ENCODE data around the gene VWA3A. TPM values are rescaled to one million over a fixed set of nuclear protein-coding genes. Genes with fewer than 3 reads are reported as not detected.

VWA3A gene
- total and polyA plus RNA-seq, 2 experiments from 2014 or later, result 0.45 TPM; not detected in 1

DNA sequence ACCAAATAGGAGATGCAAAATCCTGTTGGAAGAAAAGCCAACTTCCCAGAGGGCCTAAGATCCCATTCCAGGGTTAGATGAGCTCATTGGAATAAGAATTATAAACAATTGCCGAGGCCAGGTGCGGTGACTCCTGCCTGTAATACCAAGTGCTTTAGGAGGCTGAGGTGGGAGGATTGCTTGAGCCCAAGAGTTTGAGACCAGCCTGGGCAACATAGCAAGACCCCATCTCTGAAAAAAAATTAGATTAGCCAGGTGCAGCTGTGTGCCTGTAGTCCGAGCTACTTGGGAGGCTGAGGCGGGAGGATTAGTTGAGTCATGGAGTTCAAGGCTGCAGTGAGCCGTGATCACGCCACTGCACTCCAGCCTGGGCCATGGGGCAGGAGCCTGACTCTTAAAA is 52.2 kb downstream of the VWA3A start:
- Histone ChIP-seq H3F3A (replicated peaks; ENCODE audit: low read depth) (no peaks in the 10 kb centered on the region), H3K27me3 (ENCODE audit: insufficient read depth) (no peaks in the 10 kb centered on the region), H3K36me3 (ENCODE audit: insufficient read depth) (no peaks in the 10 kb centered on the region), H3K79me2 (replicated peaks; ENCODE audit: insufficient read depth) (no peaks in the 10 kb centered on the region), H3K4me2 (no peak overlapping the region), H3K27ac (ENCODE audit: low read depth) (no peak overlapping the region), H2AFZ (no peak overlapping the region), H3K9me2 (ENCODE audit: insufficient read depth) (no peaks in the 10 kb centered on the region), H4K20me1 (replicated peaks; ENCODE audit: insufficient read depth) (no peaks in the 10 kb centered on the region), H3K4me3 (no peak overlapping the region), H3K4me1 (ENCODE audit: insufficient read depth) (no peaks in the 10 kb centered on the region)
- Mint-ChIP-seq H3K36me3 (ENCODE audit: low read depth) (no peaks in the 10 kb centered on the region), H3K9me3 (no peaks in the 10 kb centered on the region; the same call in 2 of the 3 replicates), H3K27ac (no peak overlapping the region), H3K4me1 (peaks cover 4% of the 10 kb centered on the region; the same call in 2 of the 3 replicates), H3K27me3 (ENCODE audit: insufficient read depth, low read depth, poor library complexity) (no peaks in the 10 kb centered on the region), H3K4me3 (no peak overlapping the region)
- no peak for ATAC-seq
- DNase-seq (ENCODE audit: low spot score), result no peak
- no peak for TF ChIP-seq EZH2phosphoT487 (IDR thresholded peaks at IDR 0.05; ENCODE audit: unreplicated experiment)

- no peaks in the 10 kb centered on the region for H3K9me3 Mint-ChIP-seq
- no peak overlapping the region for H3K27ac ChIP-seq (ENCODE audit: low read depth)
- H3K4me3 Mint-ChIP-seq, result no peak overlapping the region
Measured at GRCh38 chr16:22147853-22148252, 55.5 kb downstream of the VWA3A start.

More at GRCh38 chr16:22147853-22148252, 55.5 kb downstream of the VWA3A start:
- Histone ChIP-seq H3K4me1 (ENCODE audit: insufficient read depth) (no peaks in the 10 kb centered on the region), H4K20me1 (replicated peaks; ENCODE audit: insufficient read depth) (no peaks in the 10 kb centered on the region), H3K36me3 (ENCODE audit: insufficient read depth) (no peaks in the 10 kb centered on the region), H2AFZ (no peak overlapping the region), H3K9me2 (ENCODE audit: insufficient read depth) (no peaks in the 10 kb centered on the region), H3F3A (replicated peaks; ENCODE audit: low read depth) (no peaks in the 10 kb centered on the region), H3K79me2 (replicated peaks; ENCODE audit: insufficient read depth) (no peaks in the 10 kb centered on the region), H3K4me3 (no peak overlapping the region), H3K4me2 (no peak overlapping the region), H3K27me3 (ENCODE audit: insufficient read depth) (no peaks in the 10 kb centered on the region)
- Mint-ChIP-seq H3K36me3 (ENCODE audit: low read depth) (no peaks in the 10 kb centered on the region), H3K4me1 (no peaks in the 10 kb centered on the region), H3K27me3 (ENCODE audit: insufficient read depth, low read depth, poor library complexity) (no peaks in the 10 kb centered on the region), H3K27ac (no peak overlapping the region)
- ATAC-seq (no peak; the same call in 2 of the 3 replicates), DNase-seq (ENCODE audit: low spot score) (no peak)
- TF ChIP-seq CTCF (conservative IDR thresholded peaks at IDR 0.05; ENCODE audit: low read depth in 2 of 2) (no peak), NANOG (IDR thresholded peaks at IDR 0.05; ENCODE audit: borderline replicate concordance) (no peak), EZH2phosphoT487 (IDR thresholded peaks at IDR 0.05; ENCODE audit: unreplicated experiment) (no peak)
- TF ChIP-seq, protein P1, sequence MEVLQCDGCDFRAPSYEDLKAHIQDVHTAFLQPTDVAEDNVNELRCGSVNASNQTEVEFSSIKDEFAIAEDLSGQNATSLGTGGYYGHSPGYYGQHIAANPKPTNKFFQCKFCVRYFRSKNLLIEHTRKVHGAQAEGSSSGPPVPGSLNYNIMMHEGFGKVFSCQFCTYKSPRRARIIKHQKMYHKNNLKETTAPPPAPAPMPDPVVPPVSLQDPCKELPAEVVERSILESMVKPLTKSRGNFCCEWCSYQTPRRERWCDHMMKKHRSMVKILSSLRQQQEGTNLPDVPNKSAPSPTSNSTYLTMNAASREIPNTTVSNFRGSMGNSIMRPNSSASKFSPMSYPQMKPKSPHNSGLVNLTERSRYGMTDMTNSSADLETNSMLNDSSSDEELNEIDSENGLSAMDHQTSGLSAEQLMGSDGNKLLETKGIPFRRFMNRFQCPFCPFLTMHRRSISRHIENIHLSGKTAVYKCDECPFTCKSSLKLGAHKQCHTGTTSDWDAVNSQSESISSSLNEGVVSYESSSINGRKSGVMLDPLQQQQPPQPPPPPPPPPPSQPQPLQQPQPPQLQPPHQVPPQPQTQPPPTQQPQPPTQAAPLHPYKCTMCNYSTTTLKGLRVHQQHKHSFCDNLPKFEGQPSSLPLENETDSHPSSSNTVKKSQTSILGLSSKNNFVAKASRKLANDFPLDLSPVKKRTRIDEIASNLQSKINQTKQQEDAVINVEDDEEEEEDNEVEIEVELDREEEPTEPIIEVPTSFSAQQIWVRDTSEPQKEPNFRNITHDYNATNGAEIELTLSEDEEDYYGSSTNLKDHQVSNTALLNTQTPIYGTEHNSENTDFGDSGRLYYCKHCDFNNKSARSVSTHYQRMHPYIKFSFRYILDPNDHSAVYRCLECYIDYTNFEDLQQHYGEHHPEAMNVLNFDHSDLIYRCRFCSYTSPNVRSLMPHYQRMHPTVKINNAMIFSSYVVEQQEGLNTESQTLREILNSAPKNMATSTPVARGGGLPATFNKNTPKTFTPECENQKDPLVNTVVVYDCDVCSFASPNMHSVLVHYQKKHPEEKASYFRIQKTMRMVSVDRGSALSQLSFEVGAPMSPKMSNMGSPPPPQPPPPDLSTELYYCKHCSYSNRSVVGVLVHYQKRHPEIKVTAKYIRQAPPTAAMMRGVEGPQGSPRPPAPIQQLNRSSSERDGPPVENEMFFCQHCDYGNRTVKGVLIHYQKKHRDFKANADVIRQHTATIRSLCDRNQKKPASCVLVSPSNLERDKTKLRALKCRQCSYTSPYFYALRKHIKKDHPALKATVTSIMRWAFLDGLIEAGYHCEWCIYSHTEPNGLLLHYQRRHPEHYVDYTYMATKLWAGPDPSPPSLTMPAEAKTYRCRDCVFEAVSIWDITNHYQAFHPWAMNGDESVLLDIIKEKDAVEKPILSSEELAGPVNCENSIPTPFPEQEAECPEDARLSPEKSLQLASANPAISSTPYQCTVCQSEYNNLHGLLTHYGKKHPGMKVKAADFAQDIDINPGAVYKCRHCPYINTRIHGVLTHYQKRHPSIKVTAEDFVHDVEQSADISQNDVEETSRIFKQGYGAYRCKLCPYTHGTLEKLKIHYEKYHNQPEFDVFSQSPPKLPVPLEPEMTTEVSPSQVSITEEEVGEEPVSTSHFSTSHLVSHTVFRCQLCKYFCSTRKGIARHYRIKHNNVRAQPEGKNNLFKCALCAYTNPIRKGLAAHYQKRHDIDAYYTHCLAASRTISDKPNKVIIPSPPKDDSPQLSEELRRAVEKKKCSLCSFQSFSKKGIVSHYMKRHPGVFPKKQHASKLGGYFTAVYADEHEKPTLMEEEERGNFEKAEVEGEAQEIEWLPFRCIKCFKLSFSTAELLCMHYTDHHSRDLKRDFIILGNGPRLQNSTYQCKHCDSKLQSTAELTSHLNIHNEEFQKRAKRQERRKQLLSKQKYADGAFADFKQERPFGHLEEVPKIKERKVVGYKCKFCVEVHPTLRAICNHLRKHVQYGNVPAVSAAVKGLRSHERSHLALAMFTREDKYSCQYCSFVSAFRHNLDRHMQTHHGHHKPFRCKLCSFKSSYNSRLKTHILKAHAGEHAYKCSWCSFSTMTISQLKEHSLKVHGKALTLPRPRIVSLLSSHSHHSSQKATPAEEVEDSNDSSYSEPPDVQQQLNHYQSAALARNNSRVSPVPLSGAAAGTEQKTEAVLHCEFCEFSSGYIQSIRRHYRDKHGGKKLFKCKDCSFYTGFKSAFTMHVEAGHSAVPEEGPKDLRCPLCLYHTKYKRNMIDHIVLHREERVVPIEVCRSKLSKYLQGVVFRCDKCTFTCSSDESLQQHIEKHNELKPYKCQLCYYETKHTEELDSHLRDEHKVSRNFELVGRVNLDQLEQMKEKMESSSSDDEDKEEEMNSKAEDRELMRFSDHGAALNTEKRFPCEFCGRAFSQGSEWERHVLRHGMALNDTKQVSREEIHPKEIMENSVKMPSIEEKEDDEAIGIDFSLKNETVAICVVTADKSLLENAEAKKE (CRISPR knock-in tag; IDR thresholded peaks at IDR 0.05), result no peak
